ENCODE results near the gene ETV3L.

- TF ChIP-seq, protein P1, sequence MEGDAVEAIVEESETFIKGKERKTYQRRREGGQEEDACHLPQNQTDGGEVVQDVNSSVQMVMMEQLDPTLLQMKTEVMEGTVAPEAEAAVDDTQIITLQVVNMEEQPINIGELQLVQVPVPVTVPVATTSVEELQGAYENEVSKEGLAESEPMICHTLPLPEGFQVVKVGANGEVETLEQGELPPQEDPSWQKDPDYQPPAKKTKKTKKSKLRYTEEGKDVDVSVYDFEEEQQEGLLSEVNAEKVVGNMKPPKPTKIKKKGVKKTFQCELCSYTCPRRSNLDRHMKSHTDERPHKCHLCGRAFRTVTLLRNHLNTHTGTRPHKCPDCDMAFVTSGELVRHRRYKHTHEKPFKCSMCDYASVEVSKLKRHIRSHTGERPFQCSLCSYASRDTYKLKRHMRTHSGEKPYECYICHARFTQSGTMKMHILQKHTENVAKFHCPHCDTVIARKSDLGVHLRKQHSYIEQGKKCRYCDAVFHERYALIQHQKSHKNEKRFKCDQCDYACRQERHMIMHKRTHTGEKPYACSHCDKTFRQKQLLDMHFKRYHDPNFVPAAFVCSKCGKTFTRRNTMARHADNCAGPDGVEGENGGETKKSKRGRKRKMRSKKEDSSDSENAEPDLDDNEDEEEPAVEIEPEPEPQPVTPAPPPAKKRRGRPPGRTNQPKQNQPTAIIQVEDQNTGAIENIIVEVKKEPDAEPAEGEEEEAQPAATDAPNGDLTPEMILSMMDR (IDR thresholded peaks at IDR 0.05), result no peak
- no peak for TF ChIP-seq POLR2AphosphoS5 (IDR thresholded peaks at IDR 0.05; ENCODE audit: low read depth, low read length)
- no peak for TF ChIP-seq SIN3A (IDR thresholded peaks at IDR 0.05; ENCODE audit: borderline replicate concordance, insufficient read depth, low read depth, low read length)
- no peak for TF ChIP-seq REST (IDR thresholded peaks at IDR 0.05; ENCODE audit: insufficient read depth in 1 of 2, low read depth in 2 of 2, low read length in 1 of 2)
- no peak for TF ChIP-seq TCF7L2 (IDR thresholded peaks at IDR 0.05; ENCODE audit: low read depth, low read length)
Observed at GRCh38 chr1:157089789-157090188, 9.8 kb downstream of the ETV3L start.
